Osteocyte (in vitro differentiated cells): ENCODE measurements around the gene C5orf15. TPM values are rescaled to one million over a fixed set of nuclear protein-coding genes. Genes with fewer than 3 reads are reported as not detected.

Experiments used
- DNase-seq: peaks from one replicate; pipeline ENCODE4 v3.0.0; 2021; ENCODE audit warnings: mixed read lengths; ENCODE audit not compliant: unreplicated experiment; ENCODE audit errors: extremely low spot score
- H3K27ac Mint-ChIP-seq: one replicate; pipeline ENCODE4 v1.8.0; 2021; ENCODE audit warnings: mild to moderate bottlenecking, mixed read lengths; ENCODE audit not compliant: unreplicated experiment
- H3K27me3 Mint-ChIP-seq: one replicate; pipeline ENCODE4 v1.8.0; 2021; ENCODE audit warnings: mixed read lengths; ENCODE audit not compliant: unreplicated experiment
- H3K36me3 Mint-ChIP-seq: one replicate; pipeline ENCODE4 v1.8.0; 2021; ENCODE audit warnings: mixed read lengths; ENCODE audit not compliant: unreplicated experiment
- H3K4me1 Mint-ChIP-seq: one replicate; pipeline ENCODE4 v1.8.0; 2021; ENCODE audit warnings: mixed read lengths; ENCODE audit not compliant: unreplicated experiment
- H3K4me3 Mint-ChIP-seq: one replicate; pipeline ENCODE4 v1.8.0; 2021; ENCODE audit warnings: mild to moderate bottlenecking, moderate library complexity, mixed read lengths; ENCODE audit not compliant: unreplicated experiment
- H3K9me3 Mint-ChIP-seq: one replicate; pipeline ENCODE4 v1.8.0; 2021; ENCODE audit warnings: mixed read lengths; ENCODE audit not compliant: unreplicated experiment
- CTCF ChIP-seq: fragments of 200-600 bp; sonication (generic); IDR thresholded peaks from 2 replicates; pipeline ENCODE4 v1.5.0; 2021; ENCODE audit warnings: antibody characterized with exemption, mild to moderate bottlenecking, moderate library complexity
- total RNA-seq: library from RNA; stranded (reverse); gene quantifications from 2 replicates; pipeline ENCODE4 v1.2.1, GENCODE V29; 2021

The C5orf15 gene
- total RNA-seq, 1 donor from 2014 or later = 62.6 TPM

- H3K4me1 Mint-ChIP-seq = no peaks in the 10 kb centered on the region
- peaks cover 21% of the 10 kb centered on the region for H3K27me3 Mint-ChIP-seq
- no peak overlapping the region for H3K27ac Mint-ChIP-seq
- H3K36me3 Mint-ChIP-seq = no peaks in the 10 kb centered on the region
- TF ChIP-seq CTCF = no peak
- DNase-seq = no peak
- H3K4me3 Mint-ChIP-seq = no peak overlapping the region
- H3K9me3 Mint-ChIP-seq = no peaks in the 10 kb centered on the region
These were observed 49.0 kb downstream of the C5orf15 start for GRCh38 chr5:133919148-133920136.

GRCh38 chr5:133918731-133919130 lies 49.7 kb downstream of the C5orf15 start:
- Mint-ChIP-seq H3K27ac (no peak overlapping the region), H3K36me3 (no peaks in the 10 kb centered on the region), H3K9me3 (no peaks in the 10 kb centered on the region), H3K27me3 (peaks cover 16% of the 10 kb centered on the region), H3K4me1 (no peaks in the 10 kb centered on the region), H3K4me3 (no peak overlapping the region)
- TF ChIP-seq CTCF = no peak
- DNase-seq = no peak

- H3K4me1 Mint-ChIP-seq = no peaks in the 10 kb centered on the region
- no peak for DNase-seq
- peaks cover 16% of the 10 kb centered on the region for H3K27me3 Mint-ChIP-seq
- no peak overlapping the region for H3K27ac Mint-ChIP-seq
- no peaks in the 10 kb centered on the region for H3K36me3 Mint-ChIP-seq
- H3K4me3 Mint-ChIP-seq = no peak overlapping the region
- TF ChIP-seq CTCF = no peak
- no peaks in the 10 kb centered on the region for H3K9me3 Mint-ChIP-seq
These were observed 50.1 kb downstream of the C5orf15 start for GRCh38 chr5:133918316-133918715.

DNA sequence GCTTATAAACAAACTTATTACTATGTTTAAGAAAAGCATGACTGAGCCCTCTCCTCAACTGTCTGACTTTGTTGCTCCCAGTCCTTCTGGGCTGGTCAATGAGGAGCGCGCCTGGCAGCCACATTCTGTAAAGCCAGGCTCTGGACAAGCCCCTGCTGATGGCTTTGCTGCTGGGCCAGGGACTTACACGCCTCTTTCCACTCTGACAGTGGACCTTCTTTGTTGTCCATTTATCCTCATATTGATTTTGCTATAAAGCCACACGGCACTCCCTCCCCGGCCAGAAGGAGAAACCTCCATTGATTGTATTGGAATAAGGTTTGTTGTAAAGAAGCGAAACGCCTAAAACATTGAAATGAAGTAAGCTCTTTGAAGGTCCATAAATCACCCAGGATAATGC lies 50.6 kb downstream of the C5orf15 start:
- Mint-ChIP-seq H3K9me3 (no peaks in the 10 kb centered on the region), H3K27ac (no peak overlapping the region), H3K4me1 (no peaks in the 10 kb centered on the region), H3K4me3 (no peak overlapping the region), H3K27me3 (peaks cover 15% of the 10 kb centered on the region), H3K36me3 (no peaks in the 10 kb centered on the region)
- DNase-seq = no peak
- TF ChIP-seq CTCF = no peak

- no peak for TF ChIP-seq CTCF
- no peaks in the 10 kb centered on the region for H3K36me3 Mint-ChIP-seq
- no peaks in the 10 kb centered on the region for H3K9me3 Mint-ChIP-seq
- H3K4me1 Mint-ChIP-seq = no peaks in the 10 kb centered on the region
- no peak overlapping the region for H3K27ac Mint-ChIP-seq
- no peak for DNase-seq
- H3K4me3 Mint-ChIP-seq = no peak overlapping the region
- H3K27me3 Mint-ChIP-seq = peaks cover 6% of the 10 kb centered on the region
These were observed 51.5 kb downstream of the C5orf15 start for GRCh38 chr5:133916914-133917313.
